HepG2 (cell line): ENCODE measurements around the gene PRRT1. TPM values are rescaled to one million over a fixed set of nuclear protein-coding genes. Genes with fewer than 3 reads are reported as not detected.
A peak's percentile ranks its signal among the peaks of the same experiment; 100 is the strongest.

Experiments
- ATAC-seq: fragments of 200-7000 bp; cut with Tn5 transposase; 3 replicates; pipeline ENCODE4 v1.9.1; 2020; ENCODE audit warnings: mild to moderate bottlenecking, moderate library complexity
- BruUV-seq: library from RNA; stranded (reverse); fragments of 400-500 nt; replicated peaks from 2 replicates; lab custom pipeline; 2021; lab: Mats Ljungman, UMichigan
- CTCF ChIA-PET: fragments of 300-600 bp; formaldehyde crosslinking; extraction: SDS; loops from one replicate; lab custom pipeline; 2021; ENCODE audit warnings: low total read pairs, inconsistent platforms, low intra/inter-chr PET ratio; lab: Yijun Ruan, JAX
- POLR2A ChIA-PET: fragments of 350-600 bp; sonication (Branson Sonifier 250); formaldehyde crosslinking; loops from one replicate; lab custom pipeline; 2020; ENCODE audit warnings: antibody characterized with exemption, inconsistent platforms; lab: Yijun Ruan, JAX
- DNase-seq: peaks from one replicate; pipeline ENCODE4 v3.0.0-alpha.2; 2015; ENCODE audit warnings: low spot score
- FAIRE-seq: peaks from 3 replicates; lab custom pipeline; 2011; peaks lifted over from hg19 to GRCh38; lab: Jason Lieb, UNC
- H2AFZ ChIP-seq: one replicate; pipeline ENCODE4 v1.6.1; 2011; ENCODE audit warnings: low read length, inconsistent platforms
- H3K27ac ChIP-seq: fragments of 300-600 bp; 3 replicates; pipeline ENCODE4 v1.8.0; 2011; ENCODE audit warnings: mixed run types, mild to moderate bottlenecking, mixed read lengths, low read length, inconsistent platforms; ENCODE audit not compliant: insufficient read depth; ENCODE audit errors: extremely low read length
- H3K27me3 ChIP-seq, 2 experiments: fragments of 200-600 bp in 1 of 2; 2 replicates in 1 of 2; 3 replicates in 1 of 2; pipeline versions ENCODE4 v1.6.0 to v1.8.0; 2011; ENCODE audit warnings: low read length in 2 of 2, mild to moderate bottlenecking in 2 of 2, moderate library complexity in 2 of 2, inconsistent platforms in 1 of 2; ENCODE audit not compliant: insufficient read depth in 2 of 2, control insufficient read depth in 1 of 2
- H3K36me3 ChIP-seq, 2 experiments: fragments of 200-600 bp in 1 of 2; replicated peaks in 1 of 2; 2 replicates in 1 of 2; 3 replicates in 1 of 2; pipeline versions ENCODE4 v1.5.1 to v1.8.0; 2011; ENCODE audit warnings: low read length in 2 of 2, inconsistent platforms in 1 of 2; ENCODE audit not compliant: insufficient read depth in 2 of 2, control insufficient read depth in 1 of 2
- H3K4me1 ChIP-seq: 2 replicates; pipeline ENCODE4 v1.5.1; 2012; ENCODE audit warnings: low read length, inconsistent platforms; ENCODE audit not compliant: insufficient read depth
- H3K4me2 ChIP-seq: 2 replicates; pipeline ENCODE4 v1.6.0; 2011; ENCODE audit warnings: low read depth, low read length, inconsistent platforms
- H3K4me3 ChIP-seq, 3 experiments: fragments of 200-600 bp in 1 of 3; sonication (generic), shearing (Covaris generic) in 1 of 3; replicated peaks in 1 of 3; 2 replicates each; pipeline ENCODE4 v1.5.1; 2011 to 2016; ENCODE audit warnings: low read length in 3 of 3, inconsistent platforms in 2 of 3, low read depth in 2 of 3, mild to moderate bottlenecking in 2 of 3, control low read depth in 1 of 3, mixed read lengths in 1 of 3; ENCODE audit not compliant: insufficient read depth in 1 of 3
- H3K79me2 ChIP-seq: one replicate; pipeline ENCODE4 v1.6.1; 2011; ENCODE audit warnings: low read length, inconsistent platforms; ENCODE audit not compliant: insufficient read depth
- H3K9ac ChIP-seq: 2 replicates; pipeline ENCODE4 v1.6.0; 2011; ENCODE audit warnings: mild to moderate bottlenecking, low read depth, low read length, inconsistent platforms; ENCODE audit not compliant: insufficient read depth
- H3K9me3 ChIP-seq: 2 replicates; pipeline ENCODE4 v1.5.1; 2012; ENCODE audit warnings: mild to moderate bottlenecking, low read length
- H4K20me1 ChIP-seq: 2 replicates; pipeline ENCODE4 v1.6.0; 2011; ENCODE audit warnings: inconsistent platforms, mild to moderate bottlenecking, low read length, moderate library complexity; ENCODE audit not compliant: insufficient read depth
- GATA4 ChIP-seq: sonication (generic); IDR thresholded peaks from 2 replicates; pipeline ENCODE4 v1.6.1; 2016; ENCODE audit warnings: antibody characterized with exemption, low read depth, borderline replicate concordance
- GATAD2A ChIP-seq: IDR thresholded peaks from 2 replicates; pipeline ENCODE4 v1.6.1; 2016
- HMG20B ChIP-seq: conservative IDR thresholded peaks from 2 replicates; pipeline ENCODE4 v1.6.1; 2016; ENCODE audit warnings: missing genetic modification reagents, missing compliant biosample characterization
- IKZF4 ChIP-seq: sonication (generic); formaldehyde crosslinking; IDR thresholded peaks from 2 replicates; pipeline ENCODE4 v1.5.1; 2020; ENCODE audit warnings: borderline replicate concordance, mild to moderate bottlenecking, low read depth, missing genetic modification reagents; ENCODE audit errors: not compliant biosample characterization
- KDM2A ChIP-seq: sonication (generic); formaldehyde crosslinking; IDR thresholded peaks from 2 replicates; pipeline ENCODE4 v1.4.0; 2020; ENCODE audit warnings: low read depth, missing genetic modification reagents, borderline replicate concordance
- LCORL ChIP-seq, 2 experiments: fragments of 450-650 bp in 1 of 2; sonication (generic) in 1 of 2; formaldehyde crosslinking in 1 of 2; IDR thresholded peaks; 2 replicates each; pipeline versions ENCODE4 v1.5.0 to v1.6.1; 2017 to 2020; ENCODE audit warnings: antibody characterized with exemption in 1 of 2, missing genetic modification reagents in 1 of 2
- RAD51 ChIP-seq: fragments of 450-650 bp; IDR thresholded peaks from 2 replicates; pipeline ENCODE4 v1.6.1; 2016; ENCODE audit warnings: borderline replicate concordance
- SMAD3 ChIP-seq: sonication (generic); formaldehyde crosslinking; IDR thresholded peaks from 2 replicates; pipeline ENCODE4 v1.4.0; 2020; ENCODE audit warnings: missing genetic modification reagents
- WIZ ChIP-seq: sonication (generic); formaldehyde crosslinking; IDR thresholded peaks from 2 replicates; pipeline ENCODE4 v1.5.1; 2020; ENCODE audit warnings: mild to moderate bottlenecking, missing genetic modification reagents
- ZBTB4 ChIP-seq: sonication (generic); formaldehyde crosslinking; IDR thresholded peaks from 2 replicates; pipeline ENCODE4 v1.4.0; 2020; ENCODE audit warnings: missing genetic modification reagents, mild to moderate bottlenecking, borderline replicate concordance
- ZFP91 ChIP-seq: sonication (generic); formaldehyde crosslinking; IDR thresholded peaks from 2 replicates; pipeline ENCODE4 v1.9.0; 2022; ENCODE audit warnings: missing genetic modification reagents, mild to moderate bottlenecking, borderline replicate concordance
- ZNF12 ChIP-seq: sonication (generic); formaldehyde crosslinking; IDR thresholded peaks from 2 replicates; pipeline ENCODE4 v1.5.0; 2020; ENCODE audit warnings: missing genetic modification reagents
- ZNF180 ChIP-seq: sonication (generic); formaldehyde crosslinking; IDR thresholded peaks from 2 replicates; pipeline ENCODE4 v1.4.0; 2020; ENCODE audit warnings: low read depth, missing genetic modification reagents, borderline replicate concordance
- ZNF335 ChIP-seq: sonication (generic); formaldehyde crosslinking; IDR thresholded peaks from 2 replicates; pipeline ENCODE4 v1.4.0; 2020; ENCODE audit warnings: missing genetic modification reagents
- WGBS: methylation state at CpG from one replicate; pipeline ENCODE4 v1.1.6; 2017; ENCODE audit warnings: low lambda C conversion rate; 5-methylcytosine and 5-hydroxymethylcytosine counted together
- in situ Hi-C: cut with HindIII; loops from 2 replicates; pipeline ENCODE4 v1.10.0; 2017; ENCODE audit warnings: low pct_unique_long_range_greater_than_20kb; ENCODE audit not compliant: extremely low pct_ligation_motif_present
- intact Hi-C: fragments of 100-400 bp; cut with micrococcal nuclease; formaldehyde crosslinking; loops from one replicate; pipeline ENCODE4 v1.10.0; 2022; ENCODE audit not compliant: unreplicated experiment
- polyA plus RNA-seq, 8 experiments: library from polyadenylated mRNA; depleted of rRNA in 3 of 8; stranded (reverse) in 7 of 8; unstranded in 1 of 8; fragments of >200 nt; fragmentation: Illumina TruSeq in 4 of 8; extraction: Trizol in 4 of 8; gene quantifications; 2 replicates each; pipeline versions ENCODE4 v1.2.1 to v1.2.3, GENCODE V29; 2011 to 2016; ENCODE audit warnings: low read depth in 4 of 8, missing spikeins in 1 of 8, mixed read lengths in 1 of 8; ENCODE audit not compliant: insufficient read depth in 1 of 8
- total RNA-seq, 5 experiments: library from RNA; depleted of rRNA; stranded (reverse); fragments of >200 nt; fragmentation: Illumina TruSeq; extraction: Trizol; gene quantifications; 2 replicates each; pipeline ENCODE4 v1.2.3, GENCODE V29; 2016; ENCODE audit warnings: low read depth in 1 of 5
- TF ChIP-seq, protein P1 (sequence below): sonication (generic); formaldehyde crosslinking; IDR thresholded peaks from 2 replicates; pipeline ENCODE4 v1.4.0; 2020; ENCODE audit warnings: missing genetic modification reagents

PRRT1 gene
- total and polyA plus RNA-seq, 2 of the 13 experiments (the other 11 are each of a cell fraction or from before 2014, with no cell fraction given) = 0.64 to 1.4 TPM

GRCh38 chr6:32178547-32179440, 27.1 kb upstream of the PRRT1 start:
- Histone ChIP-seq H4K20me1 (no peaks in the 10 kb centered on the region), H2AFZ (no peak overlapping the region), H3K4me2 (peak overlapping the region; percentile 97), H3K4me3 (peak overlapping the region; percentile 82 to 98 (median 83)), H3K9me3 (no peaks in the 10 kb centered on the region), H3K4me1 (peaks cover 45% of the 10 kb centered on the region), H3K36me3 (peaks cover 20 to 32% of the 10 kb centered on the region in 2 experiments; a peak in 4 of 5 replicates), H3K27me3 (no peaks in the 10 kb centered on the region; a peak in 1 of 5 replicates), H3K9ac (peak overlapping the region; percentile 90), H3K79me2 (peaks cover 41% of the 10 kb centered on the region), H3K27ac (peak overlapping the region; percentile 97)
- no peak for DNase-seq
- in situ Hi-C loops = no loop called here
- ATAC-seq = peak; percentile 8; the same call in 2 of the 3 replicates
- ChIA-PET CTCF (no interaction called here), POLR2A (interaction anchor here (1.3 to 5.8 kb wide), 6 partner anchors 10 to 793 kb away, joined by 4 to 127 read pairs (median 10); partner anchors contain the start of genes ATF6B, GPANK1 and PBX2)
- FAIRE-seq = no peak
- WGBS = 3% methylated on average over 24 of the region's 24 CpGs
- intact Hi-C loops = loop anchor here (1.0 to 5.0 kb wide), 5 partner anchors 12 to 1089 kb away; partner anchors contain the start of genes ATF6B, PBX2 and PPT2
- TSS peak; percentile 57 for BruUV-seq
- peak; percentile 45; the same call in 1 of the 2 replicates for TF ChIP-seq GATA4
- peak; percentile 62; the same call in 1 of the 2 replicates for TF ChIP-seq SMAD3
- TF ChIP-seq ZFP91 = no peak
- no peak for TF ChIP-seq ZNF12
- no peak for TF ChIP-seq ZNF180 (CRISPR knock-in tag)
- TF ChIP-seq LCORL (IDR thresholded peaks at IDR 0.05) = no peak
- no peak; the same call in none of the 2 replicates for TF ChIP-seq LCORL (CRISPR knock-in tag; IDR thresholded peaks at IDR 0.05)
- TF ChIP-seq, protein P1, sequence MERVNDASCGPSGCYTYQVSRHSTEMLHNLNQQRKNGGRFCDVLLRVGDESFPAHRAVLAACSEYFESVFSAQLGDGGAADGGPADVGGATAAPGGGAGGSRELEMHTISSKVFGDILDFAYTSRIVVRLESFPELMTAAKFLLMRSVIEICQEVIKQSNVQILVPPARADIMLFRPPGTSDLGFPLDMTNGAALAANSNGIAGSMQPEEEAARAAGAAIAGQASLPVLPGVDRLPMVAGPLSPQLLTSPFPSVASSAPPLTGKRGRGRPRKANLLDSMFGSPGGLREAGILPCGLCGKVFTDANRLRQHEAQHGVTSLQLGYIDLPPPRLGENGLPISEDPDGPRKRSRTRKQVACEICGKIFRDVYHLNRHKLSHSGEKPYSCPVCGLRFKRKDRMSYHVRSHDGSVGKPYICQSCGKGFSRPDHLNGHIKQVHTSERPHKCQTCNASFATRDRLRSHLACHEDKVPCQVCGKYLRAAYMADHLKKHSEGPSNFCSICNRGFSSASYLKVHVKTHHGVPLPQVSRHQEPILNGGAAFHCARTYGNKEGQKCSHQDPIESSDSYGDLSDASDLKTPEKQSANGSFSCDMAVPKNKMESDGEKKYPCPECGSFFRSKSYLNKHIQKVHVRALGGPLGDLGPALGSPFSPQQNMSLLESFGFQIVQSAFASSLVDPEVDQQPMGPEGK (CRISPR knock-in tag) = peak; percentile 13; the same call in 1 of the 2 replicates
- TF ChIP-seq HMG20B (CRISPR knock-in tag) = 0 out of 2 replicates have a peak, but pooled peaks have one; percentile 9
- TF ChIP-seq ZNF335 = 0 out of 2 replicates have a peak, but pooled peaks have one; percentile 41
- TF ChIP-seq WIZ (CRISPR knock-in tag) = no peak
- no peak for TF ChIP-seq GATAD2A (CRISPR knock-in tag)
- TF ChIP-seq IKZF4 (CRISPR knock-in tag) = no peak
- TF ChIP-seq ZBTB4 (CRISPR knock-in tag) = peak; percentile 49; the same call in 1 of the 2 replicates
- peak; percentile 48; the same call in 1 of the 2 replicates for TF ChIP-seq KDM2A
- TF ChIP-seq RAD51 = no peak
